Ovary (tissue), 9 donors: ENCODE results near the gene DNM1. TPM values are rescaled to one million over a fixed set of nuclear protein-coding genes. Genes with fewer than 3 reads are reported as not detected.
A peak's percentile ranks its signal among the peaks of the same experiment; 100 is the strongest.

Source experiments
- DNase-seq, 5 donors: peaks; one replicate each; pipeline ENCODE4 v3.0.0-alpha.2; 2019 to 2020
- H3K27ac ChIP-seq, 2 donors: fragments of 200-600 bp; one replicate each; pipeline versions ENCODE4 v1.5.1 to v1.8.0; 2019 to 2022
- H3K27me3 ChIP-seq: fragments of 200-600 bp; one replicate; pipeline ENCODE4 v1.8.0; 2022
- H3K36me3 ChIP-seq: fragments of 200-600 bp; sonication (generic); one replicate; pipeline ENCODE4 v1.5.1; 2019
- H3K4me1 ChIP-seq: one replicate; pipeline ENCODE4 v1.8.1; 2013; ENCODE audit warnings: mild to moderate bottlenecking, moderate library complexity; ENCODE audit not compliant: insufficient read depth
- H3K4me3 ChIP-seq: fragments of 200-600 bp; sonication (generic); one replicate; pipeline ENCODE4 v1.5.1; 2017
- H3K9me3 ChIP-seq, 2 donors: fragments of 200-600 bp in 1 of 2; sonication (generic) in 1 of 2; one replicate each; pipeline versions ENCODE4 v1.5.1 to v1.8.1; 2013 to 2019; ENCODE audit warnings: mild to moderate bottlenecking in 1 of 2, moderate library complexity in 1 of 2
- CTCF ChIP-seq, 3 donors: fragments of 450-650 bp in 2 of 3; fragments of 200-600 bp in 1 of 3; IDR thresholded peaks; one replicate each; pipeline versions ENCODE4 v1.5.1 to v1.8.0; 2016 to 2022; ENCODE audit warnings: antibody characterized with exemption in 3 of 3, mild to moderate bottlenecking in 1 of 3
- EP300 ChIP-seq: sonication (generic); formaldehyde crosslinking; IDR thresholded peaks from one replicate; pipeline ENCODE4 v1.6.1; 2017; ENCODE audit warnings: antibody characterized with exemption
- POLR2A ChIP-seq: fragments of 450-650 bp; IDR thresholded peaks from one replicate; pipeline ENCODE4 v1.6.1; 2017; ENCODE audit warnings: antibody characterized with exemption, mild to moderate bottlenecking, moderate library complexity
- WGBS, 3 donors: extraction: QIAGEN DNeasy Blood & Tissue Kit in 1 of 3; methylation state at CpG; one replicate each; pipeline versions ENCODE4 v1.1.5 to v1.1.7; 2013 to 2017; 5-methylcytosine and 5-hydroxymethylcytosine counted together
- intact Hi-C, 4 donors: fragments of 100-400 bp; cut with DNase I; formaldehyde crosslinking; loops; one replicate each; pipeline versions ENCODE4 v1.11.0 to v1.15.1; 2022 to 2023
- polyA plus RNA-seq, 2 donors: library from polyadenylated mRNA; stranded (reverse); fragments of 200-250 nt in 1 of 2; fragments of 350-450 nt in 1 of 2; fragmentation: Illumina TruSeq in 1 of 2; extraction: RNeasy Lipid Tissue Mini Kit (QIAGEN cat#74804) in 1 of 2; gene quantifications; one replicate each; pipeline ENCODE4 v1.2.3, GENCODE V29; 2013 to 2014
- total RNA-seq, 7 donors: library from RNA; depleted of rRNA in 2 of 7; stranded (reverse); fragments of >200 nt in 2 of 7; fragmentation: NEBNext Ultra II Directional in 3 of 7; extraction: Animal tissue kit (Norgen Biotek cat#: 25700) in 3 of 7; gene quantifications; one replicate each; pipeline versions ENCODE4 v1.1.0 to v1.2.4, GENCODE V29; 2016 to 2023
- donor health status: DM: no; HTN: no; CAD: no; lungs with moderate emphysema.
- donor health status: DM: no; HTN: no; CAD: no.
- donor health status: Bipolar disorder and iron deficiency.
- donor health status: DM: yes; HTN: yes; CAD: no.
- donor health status: DM: no; HTN: no; CAD: no.
- donor health status: DM: yes; HTN: yes; CAD: no.

DNM1 gene
- total and polyA plus RNA-seq, 9 donors: 1.2 to 10.4 (median 4.6) TPM

- H3K27me3 ChIP-seq: no peaks in the 10 kb centered on the region
- no peak for TF ChIP-seq POLR2A
- no peak for TF ChIP-seq CTCF (IDR thresholded peaks at IDR 0.05)
- no peak for TF ChIP-seq EP300
- no peaks in the 10 kb centered on the region for H3K36me3 ChIP-seq
- H3K27ac ChIP-seq: no peak overlapping the region
- peak in 3 of 5 donors; percentile 45 to 60 (median 54) for DNase-seq
- 30 to 35% (median 32%) methylated on average over 13 of the region's 13 CpGs for WGBS, 3 donors
- no peak overlapping the region for H3K4me3 ChIP-seq
- intact Hi-C loops: no loop called here
- H3K4me1 ChIP-seq: peaks cover 2% of the 10 kb centered on the region
- H3K9me3 ChIP-seq: no peaks in the 10 kb centered on the region
These were observed 42.4 kb downstream of the DNM1 start for GRCh38 chr9:128245421-128246151.

DNA sequence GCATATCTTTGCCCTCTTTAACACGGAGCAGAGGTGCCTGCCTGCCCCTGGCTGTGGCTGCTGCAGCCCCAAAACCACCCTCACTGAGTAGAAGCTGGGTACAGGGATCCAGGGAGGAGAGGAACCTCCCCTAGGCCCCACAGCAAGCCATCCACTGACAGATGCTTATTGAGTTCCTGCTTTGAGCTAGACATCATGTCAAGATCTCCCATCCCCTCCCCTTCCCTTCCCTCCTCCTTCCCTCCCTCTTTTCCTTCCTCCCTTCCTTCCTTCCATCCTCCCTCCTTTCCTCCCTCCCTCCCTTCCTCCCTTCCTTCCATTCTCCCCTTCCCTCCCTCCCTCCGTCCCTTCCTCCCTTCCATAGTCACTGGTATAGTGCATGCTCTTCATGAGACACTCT, 43.3 kb downstream of the DNM1 start:
- H3K4me3 ChIP-seq: no peak overlapping the region
- intact Hi-C loops: no loop called here
- DNase-seq: no peak
- TF ChIP-seq CTCF (IDR thresholded peaks at IDR 0.05) (no peak), EP300 (no peak), POLR2A (no peak)
- 69 to 84% (median 76%) methylated on average over 2 of the region's 2 CpGs for WGBS, 3 donors
- H3K9me3 ChIP-seq: no peaks in the 10 kb centered on the region
- no peaks in the 10 kb centered on the region for H3K27me3 ChIP-seq
- no peaks in the 10 kb centered on the region for H3K36me3 ChIP-seq
- peaks cover 2% of the 10 kb centered on the region for H3K4me1 ChIP-seq
- H3K27ac ChIP-seq: peak overlapping the region in 1 of 2 donors; percentile 30

DNA sequence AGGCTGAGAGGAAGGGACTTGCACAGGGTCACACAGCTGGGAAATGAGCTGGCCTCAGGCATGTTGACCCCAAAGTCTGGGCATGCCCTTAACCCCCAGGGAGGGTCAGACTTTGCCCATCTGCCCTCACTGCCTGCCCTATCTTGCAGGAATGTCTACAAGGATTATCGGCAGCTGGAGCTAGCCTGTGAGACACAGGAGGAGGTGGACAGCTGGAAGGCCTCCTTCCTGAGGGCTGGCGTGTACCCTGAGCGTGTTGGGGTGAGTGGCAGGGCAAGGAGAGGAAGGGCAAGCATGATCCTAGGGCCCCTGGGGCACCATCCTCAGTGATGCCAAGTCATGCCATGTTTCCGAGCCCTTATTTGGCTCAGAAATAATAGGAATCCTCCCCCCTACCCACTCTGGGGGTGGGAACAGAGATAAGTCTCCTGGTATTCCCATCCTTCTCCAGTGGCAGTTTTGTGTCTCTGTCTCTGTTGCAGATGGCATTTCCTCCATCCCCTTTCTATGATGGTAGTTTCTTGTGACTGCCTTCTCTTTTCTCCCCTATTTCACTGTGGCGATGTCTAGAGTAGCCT, 44.1 kb downstream of the DNM1 start:
- intact Hi-C loops: no loop called here
- TF ChIP-seq EP300 (no peak), CTCF (IDR thresholded peaks at IDR 0.05) (no peak), POLR2A (no peak)

DNA sequence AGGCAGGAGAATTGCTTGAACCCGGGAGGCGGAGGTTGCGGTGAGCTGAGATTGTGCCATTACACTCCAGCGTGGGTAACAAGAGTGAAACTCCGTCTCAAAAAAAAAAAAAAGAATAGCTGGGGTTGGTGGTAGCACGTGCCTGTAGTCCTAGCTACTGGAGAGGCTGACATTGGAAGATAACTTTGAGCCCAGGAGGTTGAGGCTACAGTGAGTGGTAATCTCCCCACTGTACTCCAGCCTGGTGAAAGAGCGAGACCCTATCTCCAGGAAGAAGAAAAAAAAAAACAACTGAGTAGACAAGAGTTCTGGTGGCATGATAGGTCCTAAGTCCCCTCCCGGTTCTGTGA, 46.4 kb downstream of the DNM1 start:
- DNase-seq: no peak
- 82 to 85% (median 82%) methylated on average over 8 of the region's 8 CpGs for WGBS, 3 donors
- no peaks in the 10 kb centered on the region for H3K27me3 ChIP-seq
- TF ChIP-seq CTCF (IDR thresholded peaks at IDR 0.05) (no peak), EP300 (no peak), POLR2A (no peak)
- peaks cover 2% of the 10 kb centered on the region for H3K4me1 ChIP-seq
- no peaks in the 10 kb centered on the region for H3K36me3 ChIP-seq
- no peaks in the 10 kb centered on the region for H3K9me3 ChIP-seq
- H3K27ac ChIP-seq: no peak overlapping the region
- intact Hi-C loops: no loop called here
- no peak overlapping the region for H3K4me3 ChIP-seq

More for the DNA sequence above, 44.1 kb downstream of the DNM1 start:
- H3K27me3 ChIP-seq: no peaks in the 10 kb centered on the region
- no peak overlapping the region for H3K4me3 ChIP-seq
- H3K27ac ChIP-seq: no peak overlapping the region
- H3K4me1 ChIP-seq: peaks cover 2% of the 10 kb centered on the region
- no peaks in the 10 kb centered on the region for H3K36me3 ChIP-seq
- 70 to 83% (median 74%) methylated on average over 5 of the region's 5 CpGs for WGBS, 3 donors
- H3K9me3 ChIP-seq: no peaks in the 10 kb centered on the region
- no peak for DNase-seq
